Mesodermal cell (in vitro differentiated cells): Measurements from ENCODE around the gene TAF5L.

Experiments used
- H3K27ac ChIP-seq: 2 replicates; pipeline ENCODE4 v1.7.0; 2013; ENCODE audit warnings: mild to moderate bottlenecking, low read depth, low read length, moderate library complexity; ENCODE audit not compliant: severe bottlenecking
- H3K36me3 ChIP-seq: 2 replicates; pipeline ENCODE4 v1.7.1; 2013; ENCODE audit warnings: mild to moderate bottlenecking, low read length, moderate library complexity; ENCODE audit not compliant: control insufficient read depth, insufficient read depth
- H3K4me1 ChIP-seq: one replicate; pipeline ENCODE4 v1.7.1; 2013; ENCODE audit warnings: mild to moderate bottlenecking, low read length; ENCODE audit not compliant: insufficient read depth, control insufficient read depth, poor library complexity, severe bottlenecking
- H3K4me3 ChIP-seq: 2 replicates; pipeline ENCODE4 v1.7.0; 2013; ENCODE audit warnings: low read length, control low read depth, mild to moderate bottlenecking; ENCODE audit not compliant: insufficient read depth, poor library complexity, severe bottlenecking; ENCODE audit errors: extremely low read depth
- H3K9me3 ChIP-seq: 2 replicates; pipeline ENCODE4 v1.7.1; 2013; ENCODE audit warnings: mild to moderate bottlenecking, low read length, moderate library complexity; ENCODE audit not compliant: control insufficient read depth
- WGBS, 2 experiments: methylation state at CpG; one replicate each; pipeline ENCODE4 v1.1.5; 2013; ENCODE audit warnings: missing lambda C conversion rate in 2 of 2; ENCODE audit not compliant: insufficient coverage in 2 of 2; 5-methylcytosine and 5-hydroxymethylcytosine counted together

The TAF5L gene

GRCh38 chr1:229642376-229642775, 16.5 kb upstream of the TAF5L start:
- Histone ChIP-seq H3K9me3 (no peaks in the 10 kb centered on the region), H3K4me1 (no peaks in the 10 kb centered on the region), H3K27ac (no peak overlapping the region), H3K36me3 (peaks cover 71% of the 10 kb centered on the region), H3K4me3 (no peak overlapping the region)
- 96% methylated on average over 4 of the region's 5 CpGs for WGBS, 2 experiments

- Histone ChIP-seq H3K4me1 (no peaks in the 10 kb centered on the region), H3K36me3 (peaks cover 72% of the 10 kb centered on the region), H3K9me3 (no peaks in the 10 kb centered on the region), H3K4me3 (no peak overlapping the region), H3K27ac (no peak overlapping the region)
- WGBS, 2 experiments, result 87 to 88% methylated on average over 3 of the region's 3 CpGs
Measured at GRCh38 chr1:229641306-229641705, 15.4 kb upstream of the TAF5L start.

- Histone ChIP-seq H3K27ac (no peak overlapping the region), H3K36me3 (peaks cover 73% of the 10 kb centered on the region), H3K4me1 (no peaks in the 10 kb centered on the region), H3K4me3 (no peak overlapping the region), H3K9me3 (no peaks in the 10 kb centered on the region)
- WGBS, 2 experiments, result 98% methylated on average over 10 to 11 of the region's 12 CpGs
Measured at GRCh38 chr1:229640455-229640854, 14.5 kb upstream of the TAF5L start.

- Histone ChIP-seq H3K4me1 (no peaks in the 10 kb centered on the region), H3K4me3 (no peak overlapping the region), H3K36me3 (peaks cover 64% of the 10 kb centered on the region), H3K27ac (no peak overlapping the region), H3K9me3 (no peaks in the 10 kb centered on the region)
- WGBS, 2 experiments, result 93 to 97% methylated on average over 12 of the region's 12 CpGs
Measured at GRCh38 chr1:229637746-229638145, 11.8 kb upstream of the TAF5L start.

- H3K27ac ChIP-seq, result no peak overlapping the region
- 95% methylated on average over 9 of the region's 9 CpGs for WGBS, 2 experiments
- no peak overlapping the region for H3K4me3 ChIP-seq
Measured at GRCh38 chr1:229636042-229636441, 10.1 kb upstream of the TAF5L start.

GRCh38 chr1:229631966-229632365, 6.0 kb upstream of the TAF5L start:
- Histone ChIP-seq H3K36me3 (peaks cover 60% of the 10 kb centered on the region), H3K27ac (no peak overlapping the region), H3K9me3 (no peaks in the 10 kb centered on the region), H3K4me3 (no peak overlapping the region), H3K4me1 (no peaks in the 10 kb centered on the region)
- WGBS, 2 experiments, result 100% methylated on average over 1 of the region's 6 CpGs; no CpG with 5 or more reads in 1 of the 2 experiments

More at GRCh38 chr1:229636042-229636441, 10.1 kb upstream of the TAF5L start:
- peaks cover 65% of the 10 kb centered on the region for H3K36me3 ChIP-seq
- no peaks in the 10 kb centered on the region for H3K9me3 ChIP-seq
- H3K4me1 ChIP-seq, result no peaks in the 10 kb centered on the region

GRCh38 chr1:229631148-229631547, 5.2 kb upstream of the TAF5L start:
- H3K4me1 ChIP-seq, result no peaks in the 10 kb centered on the region
- no peak overlapping the region for H3K27ac ChIP-seq
- whole genome bisulfite sequencing, 2 experiments, result 81 to 100% methylated on average over 1 to 2 of the region's 3 CpGs
- H3K36me3 ChIP-seq, result peaks cover 52% of the 10 kb centered on the region
- H3K4me3 ChIP-seq, result no peak overlapping the region
- H3K9me3 ChIP-seq, result no peaks in the 10 kb centered on the region

- Histone ChIP-seq H3K9me3 (no peaks in the 10 kb centered on the region), H3K36me3 (peaks cover 33% of the 10 kb centered on the region), H3K4me1 (peaks cover 4% of the 10 kb centered on the region), H3K27ac (no peak overlapping the region), H3K4me3 (no peak overlapping the region)
- WGBS, 2 experiments, result no CpG with 5 or more reads among the region's 2 CpGs
Measured at GRCh38 chr1:229629261-229629660, 3.3 kb upstream of the TAF5L start.

GRCh38 chr1:229627003-229627402, 1.1 kb upstream of the TAF5L start:
- peaks cover 4% of the 10 kb centered on the region for H3K4me1 ChIP-seq
- no peak overlapping the region for H3K27ac ChIP-seq
- peaks cover 32% of the 10 kb centered on the region for H3K36me3 ChIP-seq
- WGBS, 2 experiments, result 0% methylated on average over 3 of the region's 4 CpGs; no CpG with 5 or more reads in 1 of the 2 experiments
- H3K9me3 ChIP-seq, result no peaks in the 10 kb centered on the region
- peak overlapping the region; percentile 96 for H3K4me3 ChIP-seq

GRCh38 chr1:229625071-229625914, 629 bp downstream of the TAF5L start:
- 1% methylated on average over 24 to 32 of the region's 86 CpGs for WGBS, 2 experiments

GRCh38 chr1:229624521-229625070, 1.3 kb downstream of the TAF5L start:
- Histone ChIP-seq H3K27ac (no peak overlapping the region), H3K36me3 (peaks cover 11% of the 10 kb centered on the region), H3K4me3 (peak overlapping the region; percentile 96), H3K9me3 (no peaks in the 10 kb centered on the region), H3K4me1 (peaks cover 4% of the 10 kb centered on the region)
- 48 to 51% methylated on average over 5 to 6 of the region's 9 CpGs for WGBS, 2 experiments

More at GRCh38 chr1:229625071-229625914, 629 bp downstream of the TAF5L start:
- H3K4me1 ChIP-seq, result peaks cover 4% of the 10 kb centered on the region
- no peaks in the 10 kb centered on the region for H3K9me3 ChIP-seq
- peaks cover 17% of the 10 kb centered on the region for H3K36me3 ChIP-seq
- H3K27ac ChIP-seq, result peak overlapping the region; percentile 67
- H3K4me3 ChIP-seq, result peak overlapping the region; percentile 96
